ENCODE measurements around the gene NEK7.

GRCh38 chr1:198265073-198265661 is 108.4 kb downstream of the NEK7 start:
- TF ChIP-seq CTCF (IDR thresholded peaks at IDR 0.05) (no peak), ZFX (IDR thresholded peaks at IDR 0.05; ENCODE audit: borderline replicate concordance) (no peak)
